Astrocyte (in vitro differentiated cells and primary cell): ENCODE measurements around the gene SEPSECS. TPM values are rescaled to one million over a fixed set of nuclear protein-coding genes. Genes with fewer than 3 reads are reported as not detected.

ENCODE experiments used
- DNase-seq: peaks from one replicate; pipeline ENCODE4 v3.0.0-alpha.2; 2010; ENCODE audit warnings: low read depth
- FAIRE-seq: peaks from 2 replicates; lab custom pipeline; 2011; peaks lifted over from hg19 to GRCh38; lab: Jason Lieb, UNC
- H2AFZ ChIP-seq: 2 replicates; pipeline ENCODE4 v1.6.0; 2012; ENCODE audit warnings: low read depth, low read length, inconsistent platforms
- H3K27ac ChIP-seq: 2 replicates; pipeline ENCODE4 v1.5.1; 2011; ENCODE audit warnings: low read depth, low read length, inconsistent platforms
- H3K27me3 ChIP-seq: 2 replicates; pipeline ENCODE4 v1.6.0; 2011; ENCODE audit warnings: low read length, inconsistent platforms; ENCODE audit not compliant: insufficient read depth
- H3K36me3 ChIP-seq: 2 replicates; pipeline ENCODE4 v1.5.1; 2011; ENCODE audit warnings: low read length, inconsistent platforms; ENCODE audit not compliant: insufficient read depth
- H3K4me1 ChIP-seq: 2 replicates; pipeline ENCODE4 v1.5.1; 2011; ENCODE audit warnings: low read length, inconsistent platforms; ENCODE audit not compliant: insufficient read depth
- H3K4me2 ChIP-seq: 2 replicates; pipeline ENCODE4 v1.6.0; 2012; ENCODE audit warnings: low read length, inconsistent platforms
- H3K4me3 ChIP-seq: 2 replicates; pipeline ENCODE4 v1.5.1; 2011; ENCODE audit warnings: low read depth, mild to moderate bottlenecking, low read length, inconsistent platforms; ENCODE audit not compliant: insufficient read depth
- H3K79me2 ChIP-seq: 2 replicates; pipeline ENCODE4 v1.6.0; 2012; ENCODE audit warnings: mild to moderate bottlenecking, low read length, inconsistent platforms; ENCODE audit not compliant: insufficient read depth
- H3K9ac ChIP-seq: 2 replicates; pipeline ENCODE4 v1.6.0; 2012; ENCODE audit warnings: mild to moderate bottlenecking, low read length, inconsistent platforms
- H3K9me3 ChIP-seq: 2 replicates; pipeline ENCODE4 v1.5.1; 2012; ENCODE audit warnings: low read depth, mild to moderate bottlenecking, low read length, inconsistent platforms; ENCODE audit not compliant: insufficient read depth
- H4K20me1 ChIP-seq: 2 replicates; pipeline ENCODE4 v1.6.0; 2012; ENCODE audit warnings: low read length, inconsistent platforms; ENCODE audit not compliant: insufficient read depth
- H3K27ac Mint-ChIP-seq: one replicate; pipeline ENCODE4 v1.8.0; 2021; ENCODE audit warnings: mild to moderate bottlenecking, mixed read lengths; ENCODE audit not compliant: unreplicated experiment
- H3K27me3 Mint-ChIP-seq: one replicate; pipeline ENCODE4 v1.8.0; 2021; ENCODE audit warnings: low read depth, mixed read lengths; ENCODE audit not compliant: unreplicated experiment
- H3K36me3 Mint-ChIP-seq: one replicate; pipeline ENCODE4 v1.8.0; 2021; ENCODE audit warnings: low read depth, mixed read lengths; ENCODE audit not compliant: unreplicated experiment
- H3K4me1 Mint-ChIP-seq: one replicate; pipeline ENCODE4 v1.8.0; 2021; ENCODE audit warnings: low read depth, mixed read lengths; ENCODE audit not compliant: unreplicated experiment
- H3K4me3 Mint-ChIP-seq: one replicate; pipeline ENCODE4 v1.8.0; 2021; ENCODE audit warnings: mild to moderate bottlenecking, moderate library complexity, mixed read lengths; ENCODE audit not compliant: unreplicated experiment
- H3K9me3 Mint-ChIP-seq: one replicate; pipeline ENCODE4 v1.8.0; 2021; ENCODE audit warnings: mild to moderate bottlenecking, mixed read lengths; ENCODE audit not compliant: unreplicated experiment
- EZH2 ChIP-seq: IDR thresholded peaks from 2 replicates; pipeline ENCODE4 v1.6.1; 2012; ENCODE audit warnings: mild to moderate bottlenecking, low read length, inconsistent platforms; ENCODE audit not compliant: insufficient read depth
- total RNA-seq: library from RNA; stranded (reverse); gene quantifications from 2 replicates; pipeline ENCODE4 v1.2.1, GENCODE V29; 2021
- TF ChIP-seq, protein P1 (sequence below): IDR thresholded peaks from 2 replicates; pipeline ENCODE4 v1.5.1; 2011; ENCODE audit warnings: low read depth, mild to moderate bottlenecking, inconsistent platforms, low read length, moderate library complexity; ENCODE audit not compliant: insufficient read depth

Gene SEPSECS
- total RNA-seq, 1 donor from 2014 or later = 4.2 TPM

DNA sequence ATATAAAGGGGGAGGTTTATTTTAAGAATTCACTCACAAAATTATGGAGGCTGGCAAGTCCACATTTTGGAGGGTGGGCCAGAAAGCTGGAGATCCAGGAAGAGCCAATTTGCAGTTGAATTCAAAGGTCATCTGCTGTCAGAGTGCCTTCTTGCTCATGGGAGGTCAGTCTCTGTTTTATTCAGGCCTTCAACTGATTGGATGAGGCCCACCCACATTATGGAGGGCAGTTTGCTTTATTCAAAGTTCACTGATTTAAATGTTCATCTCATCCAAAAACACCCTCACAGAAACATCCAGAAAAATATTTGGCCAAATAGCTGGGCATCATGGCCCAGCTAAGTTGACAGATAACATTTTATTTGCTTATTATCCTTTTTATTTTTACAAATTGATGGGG lies 59.5 kb downstream of the SEPSECS start:
- Mint-ChIP-seq H3K4me1 (no peaks in the 10 kb centered on the region), H3K36me3 (no peaks in the 10 kb centered on the region), H3K4me3 (no peak overlapping the region), H3K9me3 (peaks cover 10% of the 10 kb centered on the region), H3K27ac (no peak overlapping the region), H3K27me3 (peaks cover 25% of the 10 kb centered on the region)
- Histone ChIP-seq H3K27me3 (peaks cover 13% of the 10 kb centered on the region), H3K27ac (no peak overlapping the region), H2AFZ (no peak overlapping the region), H3K79me2 (no peaks in the 10 kb centered on the region), H3K4me2 (no peak overlapping the region), H3K36me3 (no peaks in the 10 kb centered on the region), H4K20me1 (no peaks in the 10 kb centered on the region), H3K9ac (no peak overlapping the region), H3K4me1 (peaks cover 9% of the 10 kb centered on the region), H3K4me3 (no peak overlapping the region), H3K9me3 (peaks cover 5% of the 10 kb centered on the region)
- no peak for TF ChIP-seq EZH2
- TF ChIP-seq, protein P1, sequence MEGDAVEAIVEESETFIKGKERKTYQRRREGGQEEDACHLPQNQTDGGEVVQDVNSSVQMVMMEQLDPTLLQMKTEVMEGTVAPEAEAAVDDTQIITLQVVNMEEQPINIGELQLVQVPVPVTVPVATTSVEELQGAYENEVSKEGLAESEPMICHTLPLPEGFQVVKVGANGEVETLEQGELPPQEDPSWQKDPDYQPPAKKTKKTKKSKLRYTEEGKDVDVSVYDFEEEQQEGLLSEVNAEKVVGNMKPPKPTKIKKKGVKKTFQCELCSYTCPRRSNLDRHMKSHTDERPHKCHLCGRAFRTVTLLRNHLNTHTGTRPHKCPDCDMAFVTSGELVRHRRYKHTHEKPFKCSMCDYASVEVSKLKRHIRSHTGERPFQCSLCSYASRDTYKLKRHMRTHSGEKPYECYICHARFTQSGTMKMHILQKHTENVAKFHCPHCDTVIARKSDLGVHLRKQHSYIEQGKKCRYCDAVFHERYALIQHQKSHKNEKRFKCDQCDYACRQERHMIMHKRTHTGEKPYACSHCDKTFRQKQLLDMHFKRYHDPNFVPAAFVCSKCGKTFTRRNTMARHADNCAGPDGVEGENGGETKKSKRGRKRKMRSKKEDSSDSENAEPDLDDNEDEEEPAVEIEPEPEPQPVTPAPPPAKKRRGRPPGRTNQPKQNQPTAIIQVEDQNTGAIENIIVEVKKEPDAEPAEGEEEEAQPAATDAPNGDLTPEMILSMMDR = no peak
- no peak for DNase-seq
- FAIRE-seq = no peak

DNA sequence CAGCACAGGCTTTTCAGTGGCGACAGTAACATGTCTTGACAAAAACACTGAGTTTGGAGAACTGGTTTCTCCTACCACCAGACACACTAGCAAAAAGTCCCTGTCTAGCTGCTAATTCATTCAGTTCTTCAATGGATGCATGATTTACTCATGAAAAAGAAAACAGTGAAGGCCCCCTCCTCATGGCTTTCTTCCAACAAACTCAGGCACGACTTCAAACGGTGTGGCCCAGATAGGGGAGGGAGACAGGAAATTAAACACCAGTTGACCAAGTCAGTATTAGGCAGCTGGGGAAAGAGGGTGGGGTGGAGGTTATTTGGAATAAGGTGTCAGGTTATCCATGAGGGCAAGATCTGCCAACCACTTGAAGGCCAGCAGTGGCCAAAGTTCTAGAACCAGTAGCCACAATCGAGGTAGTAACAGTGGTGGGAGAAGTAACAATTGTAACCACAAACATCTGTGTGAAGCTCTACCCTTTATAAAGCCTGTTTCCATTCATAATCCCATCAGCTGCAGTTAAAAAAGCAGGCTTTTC lies 60.2 kb downstream of the SEPSECS start:
- no peak overlapping the region for H3K4me3 Mint-ChIP-seq
- peak overlapping the region; percentile 6 for H3K4me2 ChIP-seq
- no peak overlapping the region for H3K27ac Mint-ChIP-seq
- H3K79me2 ChIP-seq = no peaks in the 10 kb centered on the region
- DNase-seq (peak; percentile 23), FAIRE-seq (no peak)
- no peak overlapping the region for H2AFZ ChIP-seq
- H3K4me3 ChIP-seq = no peak overlapping the region
- H3K27me3 ChIP-seq = peaks cover 7% of the 10 kb centered on the region
- no peaks in the 10 kb centered on the region for H3K36me3 ChIP-seq
- H3K27me3 Mint-ChIP-seq = peaks cover 22% of the 10 kb centered on the region
- no peaks in the 10 kb centered on the region for H3K36me3 Mint-ChIP-seq
- H4K20me1 ChIP-seq = no peaks in the 10 kb centered on the region
- H3K4me1 ChIP-seq = peaks cover 9% of the 10 kb centered on the region
- no peak overlapping the region for H3K9ac ChIP-seq
- no peak for TF ChIP-seq EZH2
- TF ChIP-seq, protein P1 = no peak
- peaks cover 5% of the 10 kb centered on the region for H3K9me3 ChIP-seq
- no peak overlapping the region for H3K27ac ChIP-seq
- no peaks in the 10 kb centered on the region for H3K4me1 Mint-ChIP-seq
- peaks cover 10% of the 10 kb centered on the region for H3K9me3 Mint-ChIP-seq
